Nephron (organoid): ENCODE measurements around the gene SPATA31D3.
"Not testable (repeated sequence)": the region's sequence is repeated elsewhere in the genome, so short reads cannot be mapped to it uniquely, and the experiment has no call there.

Experiments
- H3K27ac Mint-ChIP-seq, 3 experiments: 2 replicates each; pipeline ENCODE4 v1.8.0; 2020; ENCODE audit warnings: mixed read lengths in 3 of 3, mild to moderate bottlenecking in 2 of 3, moderate library complexity in 1 of 3
- H3K27me3 Mint-ChIP-seq: 2 replicates; pipeline ENCODE4 v1.8.0; 2021; ENCODE audit warnings: low read depth, mild to moderate bottlenecking, moderate library complexity, mixed read lengths
- H3K36me3 Mint-ChIP-seq: 2 replicates; pipeline ENCODE4 v1.8.0; 2020; ENCODE audit warnings: low read depth, mixed read lengths
- H3K4me1 Mint-ChIP-seq: 2 replicates; pipeline ENCODE4 v1.8.0; 2020; ENCODE audit warnings: mixed read lengths
- H3K4me3 Mint-ChIP-seq, 3 experiments: 2 replicates each; pipeline ENCODE4 v1.8.0; 2020; ENCODE audit warnings: mild to moderate bottlenecking in 3 of 3, mixed read lengths in 3 of 3, moderate library complexity in 2 of 3
- H3K9me3 Mint-ChIP-seq: 2 replicates; pipeline ENCODE4 v1.8.0; 2020; ENCODE audit warnings: mixed read lengths
- CTCF ChIP-seq, 3 experiments: fragments of 200-600 bp; sonication (generic); IDR thresholded peaks; one replicate each; pipeline ENCODE4 v1.5.0; 2021; ENCODE audit warnings: antibody characterized with exemption in 3 of 3; ENCODE audit not compliant: unreplicated experiment in 3 of 3

The SPATA31D3 gene

GRCh38 chr9:81986051-81986450 is 42.8 kb downstream of the SPATA31D3 start:
- no peak for TF ChIP-seq CTCF (IDR thresholded peaks at IDR 0.05; ENCODE audit: unreplicated experiment in 3 of 3)
- Mint-ChIP-seq H3K4me3 (no peak overlapping the region), H3K4me1 (no peaks in the 10 kb centered on the region), H3K9me3 (no peaks in the 10 kb centered on the region), H3K27me3 (no peaks in the 10 kb centered on the region), H3K27ac (no peak overlapping the region), H3K36me3 (no peaks in the 10 kb centered on the region)

- not testable (repeated sequence) for H3K36me3 Mint-ChIP-seq, H3K4me3 Mint-ChIP-seq, H3K4me1 Mint-ChIP-seq
Measured at GRCh38 chr9:81988472-81988871, 45.2 kb downstream of the SPATA31D3 start, which contains the start of gene SPATA31D1. Gene SPATA31D1, plus strand, starts transcription at chr9:81988772. Its CDS starts 47 bp downstream, at chr9:81988819.

GRCh38 chr9:81989700-81990099 is 46.4 kb downstream of the SPATA31D3 start:
- H3K27ac Mint-ChIP-seq, result no peak overlapping the region
- no peak overlapping the region for H3K4me3 Mint-ChIP-seq
- H3K27me3 Mint-ChIP-seq, result peaks cover 13% of the 10 kb centered on the region
- no peak for TF ChIP-seq CTCF (IDR thresholded peaks at IDR 0.05; ENCODE audit: unreplicated experiment in 3 of 3)
- peaks cover 4% of the 10 kb centered on the region for H3K9me3 Mint-ChIP-seq
- no peaks in the 10 kb centered on the region for H3K4me1 Mint-ChIP-seq
- no peaks in the 10 kb centered on the region for H3K36me3 Mint-ChIP-seq

More at GRCh38 chr9:81988472-81988871, 45.2 kb downstream of the SPATA31D3 start, which contains the start of gene SPATA31D1:
- not testable (repeated sequence) for H3K27ac Mint-ChIP-seq, H3K9me3 Mint-ChIP-seq, H3K27me3 Mint-ChIP-seq

- no peak for TF ChIP-seq CTCF (IDR thresholded peaks at IDR 0.05; ENCODE audit: unreplicated experiment in 3 of 3)
- peaks cover 4% of the 10 kb centered on the region for H3K9me3 Mint-ChIP-seq
- H3K27ac Mint-ChIP-seq, result no peak overlapping the region
- no peaks in the 10 kb centered on the region for H3K36me3 Mint-ChIP-seq
- H3K27me3 Mint-ChIP-seq, result peaks cover 13% of the 10 kb centered on the region
- no peaks in the 10 kb centered on the region for H3K4me1 Mint-ChIP-seq
- no peak overlapping the region for H3K4me3 Mint-ChIP-seq
Measured at GRCh38 chr9:81993656-81994055, 50.4 kb downstream of the SPATA31D3 start.
